DMS79 (cell line): Measurements from ENCODE around the gene BEND4.

ENCODE experiments used
- DNase-seq: peaks from one replicate; lab custom pipeline; 2025; lab: John Stamatoyannopoulos, UW

The BEND4 gene

DNA sequence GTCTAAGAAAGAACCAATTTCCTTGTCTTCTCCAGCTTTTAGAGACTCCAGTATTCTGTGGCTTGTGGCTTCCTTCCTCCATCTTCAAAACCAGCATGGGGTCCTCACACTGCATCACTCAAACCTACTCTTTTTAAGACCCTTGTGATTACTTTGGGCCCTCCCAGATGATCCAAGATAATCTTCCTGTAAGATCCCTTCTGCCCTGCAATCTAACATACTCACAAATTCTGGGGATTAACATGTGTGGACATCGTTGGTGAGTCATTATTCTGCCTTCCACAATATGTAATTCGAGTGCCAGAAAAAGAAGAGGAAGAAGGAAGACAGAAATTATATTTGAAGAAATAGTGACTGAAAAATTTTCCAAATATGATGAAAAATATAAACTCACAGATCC, 47.9 kb downstream of the BEND4 start:
- DNase-seq = no peak

DNA sequence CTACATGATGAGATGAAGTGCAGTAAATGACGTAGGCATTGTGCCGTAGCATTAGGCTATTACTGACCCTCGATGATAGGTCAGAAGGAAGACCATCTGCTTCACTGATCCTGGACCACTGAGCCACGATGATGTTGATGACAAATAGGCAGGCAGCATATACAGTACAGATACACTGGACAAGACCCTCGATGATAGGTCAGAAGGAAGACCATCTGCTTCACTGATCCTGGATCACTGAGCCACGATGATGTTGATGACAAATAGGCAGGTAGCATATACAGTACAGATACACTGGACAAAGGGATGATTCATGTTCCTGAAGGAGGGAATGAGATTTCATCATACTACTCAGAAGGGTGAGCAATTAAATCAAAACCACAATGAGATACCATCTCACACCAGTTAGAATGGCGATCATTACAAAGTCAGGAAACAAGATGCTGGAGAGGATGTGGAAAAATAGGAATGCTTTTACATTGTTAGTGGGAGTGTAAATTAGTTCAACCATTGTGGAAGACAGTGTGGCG, 50.9 kb downstream of the BEND4 start:
- no peak for DNase-seq

DNA sequence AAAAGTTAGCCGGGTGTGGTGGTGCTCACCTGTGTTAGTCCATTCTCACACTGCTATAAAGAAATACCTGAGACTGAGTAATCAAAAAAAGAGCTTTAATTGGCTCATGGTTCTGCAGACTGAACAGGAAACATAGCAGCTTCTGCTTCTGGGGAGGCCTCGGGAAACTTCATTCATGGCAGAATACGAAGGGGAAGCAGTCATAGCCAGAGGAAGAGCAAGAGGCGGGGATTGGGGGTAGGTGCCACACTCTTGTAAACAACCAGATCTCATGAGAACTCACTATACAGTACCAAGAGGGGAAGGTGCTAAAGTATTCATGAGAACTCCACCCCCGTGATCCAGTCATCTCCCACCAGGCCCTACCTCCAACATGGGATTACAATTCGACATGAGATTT, 64.1 kb downstream of the BEND4 start:
- DNase-seq = no peak

DNA sequence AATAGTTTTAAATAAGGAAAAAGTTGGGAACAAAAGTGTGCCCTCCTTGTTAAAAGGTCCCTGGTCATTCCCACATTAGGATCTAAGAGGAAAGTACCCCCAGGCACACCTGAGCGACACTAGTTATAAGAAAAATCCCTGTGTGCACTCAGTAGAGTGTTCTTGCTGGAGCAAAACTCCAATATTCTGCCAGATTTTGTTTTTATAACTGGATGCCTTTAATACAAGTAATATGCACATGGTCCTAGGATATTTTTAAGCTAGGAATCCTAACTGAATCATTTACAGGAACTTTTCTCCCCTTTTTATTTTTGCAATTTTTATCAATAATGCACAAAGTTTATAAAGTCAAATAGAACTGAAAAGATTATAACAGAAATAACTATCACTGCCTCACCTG, 68.6 kb downstream of the BEND4 start:
- no peak for DNase-seq

DNA sequence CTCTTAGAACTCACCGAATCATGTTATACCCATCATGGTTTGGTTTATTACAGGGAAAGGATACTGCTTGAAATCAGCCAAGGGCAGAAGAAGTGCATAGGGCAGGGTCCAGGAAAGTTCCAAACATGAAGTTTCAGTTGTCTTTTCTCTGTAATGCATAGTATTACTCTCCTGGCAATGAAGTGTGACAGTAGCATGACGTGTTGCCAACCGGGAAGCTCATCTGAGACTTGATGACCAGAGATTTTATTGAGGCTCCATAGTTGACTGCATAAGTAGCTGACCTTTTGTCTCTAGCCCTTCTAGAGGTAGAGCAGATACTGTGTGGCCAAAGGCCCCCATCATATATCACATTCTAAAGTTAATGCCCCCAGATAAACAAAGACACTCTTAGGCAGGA, 72.1 kb downstream of the BEND4 start:
- no peak for DNase-seq

DNA sequence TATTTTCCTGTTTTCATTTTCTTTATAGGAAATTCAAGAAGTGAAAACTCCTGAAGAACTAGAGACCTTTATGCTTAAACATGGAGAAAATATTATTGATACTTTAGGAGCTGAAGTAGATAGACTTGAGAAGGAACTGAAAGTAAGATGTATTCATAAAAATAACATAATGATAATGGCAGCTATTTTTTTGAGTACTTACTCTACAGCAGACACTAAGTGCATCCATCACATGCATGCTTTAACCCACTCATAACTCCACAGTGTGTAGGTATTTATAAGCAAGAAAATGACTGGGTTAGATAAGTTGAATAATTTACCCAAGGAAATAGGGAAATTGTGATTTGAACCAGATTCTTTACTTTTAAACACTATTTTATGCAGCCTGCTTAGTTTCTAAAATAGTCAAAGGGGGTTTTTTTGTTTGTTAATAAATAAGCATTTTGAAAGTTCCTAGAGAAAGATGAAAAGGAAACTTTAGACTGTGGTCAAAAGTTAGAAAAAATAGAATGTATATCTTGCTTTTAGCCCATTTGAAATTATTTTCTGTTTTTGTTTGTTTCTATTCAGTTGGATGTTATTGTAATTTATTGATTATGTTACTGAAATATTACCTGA, 74.2 kb downstream of the BEND4 start:
- no peak for DNase-seq

DNA sequence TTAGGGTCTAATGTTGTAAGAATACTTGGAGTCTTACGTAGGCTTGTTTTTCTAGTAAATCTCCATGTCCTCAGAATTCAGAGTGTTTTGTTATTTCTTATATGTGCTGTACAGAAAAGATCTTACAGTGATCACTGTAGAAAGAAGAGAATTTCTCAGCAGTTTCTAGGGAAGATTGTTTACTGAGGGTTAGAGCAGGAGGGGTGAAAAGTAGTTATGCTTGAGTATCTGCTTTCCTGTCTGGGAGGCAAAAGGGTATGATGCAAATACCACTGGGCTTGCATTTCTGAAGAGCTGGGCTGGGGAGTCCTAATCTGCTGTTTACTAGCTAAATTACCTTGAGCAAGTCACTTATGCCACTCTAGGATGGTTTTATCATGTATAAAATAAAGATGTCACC, 78.2 kb downstream of the BEND4 start:
- DNase-seq = no peak

DNA sequence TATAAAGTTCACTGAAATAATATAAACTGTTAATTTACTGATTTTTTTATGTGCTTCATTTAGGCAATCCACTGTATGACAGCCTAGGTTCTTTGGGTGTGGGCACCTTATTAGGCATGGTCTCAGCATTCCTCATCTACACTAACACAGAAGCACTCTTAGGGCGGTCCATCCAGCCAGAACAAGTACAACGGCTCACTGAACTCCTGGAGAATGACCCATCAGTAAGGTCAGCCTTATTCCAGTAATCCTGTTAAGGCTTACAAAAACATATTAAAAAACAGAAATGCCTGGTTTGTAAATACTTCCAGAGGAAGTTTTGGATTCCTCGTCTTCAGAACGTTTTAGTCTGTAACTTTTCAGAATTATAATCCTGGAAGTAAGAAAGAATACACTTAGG, 82.0 kb downstream of the BEND4 start:
- DNase-seq = no peak

DNA sequence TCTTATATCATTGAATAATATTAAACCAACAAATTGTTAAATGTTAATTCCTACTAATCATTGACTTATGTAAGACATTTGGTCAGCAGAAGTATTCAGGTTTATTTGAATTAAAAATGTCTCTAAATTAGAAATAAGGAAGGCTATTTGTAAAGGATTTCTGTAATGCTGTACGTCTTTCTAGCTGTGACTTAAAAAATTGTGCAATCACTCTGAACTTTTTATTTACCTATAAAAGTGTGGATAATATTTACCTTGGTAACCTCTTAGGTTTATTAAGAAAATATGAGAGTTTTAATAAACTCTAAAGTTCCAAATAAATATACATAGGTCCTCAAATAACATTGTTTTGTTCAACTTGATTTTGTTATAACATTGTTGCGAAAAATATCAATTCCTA, 85.2 kb downstream of the BEND4 start:
- DNase-seq = no peak

DNA sequence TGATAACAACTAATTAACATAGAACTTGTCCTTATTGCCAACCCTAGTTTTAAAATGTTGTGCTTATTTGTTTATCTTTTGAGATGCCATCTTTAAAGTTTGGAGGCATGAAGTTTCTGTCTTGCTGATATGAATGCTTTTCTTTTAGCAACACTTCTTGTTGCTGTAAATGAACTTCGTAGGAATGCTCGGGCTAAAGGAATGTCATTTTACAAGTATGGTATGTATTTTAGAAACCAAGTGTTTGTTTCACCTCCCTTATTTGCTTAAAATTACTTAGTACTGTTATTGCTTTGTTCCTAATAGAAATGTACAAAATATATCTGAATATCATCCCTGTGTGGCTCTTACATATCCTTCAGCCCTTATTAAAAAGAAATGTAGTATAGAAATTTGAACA, 86.1 kb downstream of the BEND4 start:
- DNase-seq = no peak
